Caco-2 (cell line): Measurements from ENCODE around the gene POLR3B. TPM values are rescaled to one million over a fixed set of nuclear protein-coding genes. Genes with fewer than 3 reads are reported as not detected.

Experiments
- BruUV-seq: library from RNA; stranded (reverse); fragments of 400-500 nt; replicated peaks from 2 replicates; lab custom pipeline; 2021; lab: Mats Ljungman, UMichigan
- CTCF ChIA-PET: fragments of 300-600 bp; sonication (Branson Sonifier 250); formaldehyde crosslinking; loops from one replicate; lab custom pipeline; 2022; ENCODE audit warnings: antibody characterized with exemption; lab: Charles Lee
- POLR2A ChIA-PET: fragments of 300-600 bp; sonication (Branson Sonifier 250); formaldehyde crosslinking; loops from one replicate; lab custom pipeline; 2022; ENCODE audit warnings: antibody characterized with exemption; lab: Charles Lee
- DNase-seq, 2 experiments: peaks; one replicate each; pipeline versions ENCODE4 v3.0.0 to v3.0.0-alpha.2; 2020 to 2022
- H3K27me3 ChIP-seq: replicated peaks from 2 replicates; pipeline ENCODE4 v1.6.0; 2011; ENCODE audit warnings: low read length; ENCODE audit not compliant: control insufficient read depth, insufficient read depth
- H3K36me3 ChIP-seq: 2 replicates; pipeline ENCODE4 v1.5.1; 2011; ENCODE audit warnings: low read length; ENCODE audit not compliant: control insufficient read depth, insufficient read depth
- H3K4me1 ChIP-seq: fragments of 250-450 bp; sonication (Bioruptor Pico); 2 replicates; pipeline ENCODE4 v1.5.1; 2020; ENCODE audit warnings: mild to moderate bottlenecking
- H3K4me3 ChIP-seq: 2 replicates; pipeline ENCODE4 v1.5.1; 2011; ENCODE audit warnings: low read depth, mild to moderate bottlenecking, control low read depth, low read length
- H3K9me3 ChIP-seq: fragments of 250-450 bp; sonication (Bioruptor Pico); 2 replicates; pipeline ENCODE4 v1.5.1; 2020; ENCODE audit warnings: mild to moderate bottlenecking, moderate library complexity
- H3K27ac Mint-ChIP-seq: one replicate; pipeline ENCODE4 v1.8.0; 2022; ENCODE audit warnings: mixed read lengths; ENCODE audit not compliant: unreplicated experiment
- H3K27me3 Mint-ChIP-seq: one replicate; pipeline ENCODE4 v1.8.0; 2022; ENCODE audit warnings: mixed read lengths; ENCODE audit not compliant: insufficient read depth, unreplicated experiment
- H3K36me3 Mint-ChIP-seq: one replicate; pipeline ENCODE4 v1.8.0; 2022; ENCODE audit warnings: mild to moderate bottlenecking, mixed read lengths; ENCODE audit not compliant: insufficient read depth, unreplicated experiment
- H3K4me1 Mint-ChIP-seq: one replicate; pipeline ENCODE4 v1.8.0; 2022; ENCODE audit warnings: low read depth, mixed read lengths; ENCODE audit not compliant: unreplicated experiment
- H3K4me3 Mint-ChIP-seq: one replicate; pipeline ENCODE4 v1.8.0; 2022; ENCODE audit warnings: mild to moderate bottlenecking, moderate library complexity, mixed read lengths; ENCODE audit not compliant: unreplicated experiment
- H3K9me3 Mint-ChIP-seq: one replicate; pipeline ENCODE4 v1.8.0; 2022; ENCODE audit warnings: mixed read lengths; ENCODE audit not compliant: unreplicated experiment
- CTCF ChIP-seq, 2 experiments: fragments of 200-600 bp in 1 of 2; IDR thresholded peaks; 1 replicate in 1 of 2; 2 replicates in 1 of 2; pipeline versions ENCODE4 v1.5.1 to v1.8.0; 2011 to 2022; ENCODE audit warnings: antibody characterized with exemption in 1 of 2, control low read depth in 1 of 2, inconsistent platforms in 1 of 2, low read depth in 1 of 2, low read length in 1 of 2, mild to moderate bottlenecking in 1 of 2, moderate library complexity in 1 of 2; ENCODE audit not compliant: insufficient read depth in 1 of 2, severe bottlenecking in 1 of 2, unreplicated experiment in 1 of 2
- intact Hi-C: fragments of 100-400 bp; cut with micrococcal nuclease; formaldehyde crosslinking; loops from one replicate; pipeline ENCODE4 v1.10.0; 2022; ENCODE audit not compliant: unreplicated experiment
- total RNA-seq: library from RNA; stranded (reverse); gene quantifications from 2 replicates; pipeline ENCODE4 v1.2.3, GENCODE V29; 2022

Gene POLR3B
- total RNA-seq, 1 experiment from 2014 or later, result 13.9 TPM

GRCh38 chr12:106521901-106522300 is 164.4 kb downstream of the POLR3B start:
- no peak for DNase-seq
- Mint-ChIP-seq H3K9me3 (no peaks in the 10 kb centered on the region), H3K36me3 (no peaks in the 10 kb centered on the region), H3K27ac (no peak overlapping the region), H3K4me1 (no peaks in the 10 kb centered on the region), H3K4me3 (no peak overlapping the region), H3K27me3 (peaks cover 3% of the 10 kb centered on the region)
- intact Hi-C loops, result no loop called here
- Histone ChIP-seq H3K4me3 (no peak overlapping the region), H3K36me3 (no peaks in the 10 kb centered on the region), H3K9me3 (no peaks in the 10 kb centered on the region), H3K27me3 (no peaks in the 10 kb centered on the region; the same call in 1 of the 2 replicates), H3K4me1 (no peaks in the 10 kb centered on the region)
- no TSS peak for BruUV-seq
- TF ChIP-seq CTCF (IDR thresholded peaks at IDR 0.05; ENCODE audit: insufficient read depth in 1 of 2, low read depth in 1 of 2, low read length in 1 of 2, severe bottlenecking in 1 of 2, unreplicated experiment in 1 of 2), result no peak
- ChIA-PET CTCF (no interaction called here), POLR2A (no interaction called here)

GRCh38 chr12:106522708-106523107 is 165.2 kb downstream of the POLR3B start:
- H3K4me3 Mint-ChIP-seq, result no peak overlapping the region
- POLR2A ChIA-PET, result no interaction called here
- CTCF ChIA-PET, result no interaction called here
- no peaks in the 10 kb centered on the region for H3K9me3 ChIP-seq
- no peaks in the 10 kb centered on the region for H3K36me3 Mint-ChIP-seq
- H3K4me3 ChIP-seq, result no peak overlapping the region
- no peaks in the 10 kb centered on the region for H3K4me1 Mint-ChIP-seq
- H3K27me3 Mint-ChIP-seq, result peaks cover 3% of the 10 kb centered on the region
- TF ChIP-seq CTCF (IDR thresholded peaks at IDR 0.05; ENCODE audit: insufficient read depth in 1 of 2, low read depth in 1 of 2, low read length in 1 of 2, severe bottlenecking in 1 of 2, unreplicated experiment in 1 of 2), result no peak
- BruUV-seq, result no TSS peak
- peaks cover 3% of the 10 kb centered on the region for H3K9me3 Mint-ChIP-seq
- H3K36me3 ChIP-seq, result no peaks in the 10 kb centered on the region
- no peaks in the 10 kb centered on the region for H3K4me1 ChIP-seq
- intact Hi-C loops, result no loop called here
- no peak overlapping the region for H3K27ac Mint-ChIP-seq
- no peak for DNase-seq
- H3K27me3 ChIP-seq, result no peaks in the 10 kb centered on the region; the same call in 1 of the 2 replicates

- TF ChIP-seq CTCF (IDR thresholded peaks at IDR 0.05; ENCODE audit: insufficient read depth in 1 of 2, low read depth in 1 of 2, low read length in 1 of 2, severe bottlenecking in 1 of 2, unreplicated experiment in 1 of 2), result no peak
- DNase-seq, result no peak
- H3K27ac Mint-ChIP-seq, result no peak overlapping the region
- no peak overlapping the region for H3K4me3 ChIP-seq
- H3K9me3 Mint-ChIP-seq, result peaks cover 15% of the 10 kb centered on the region
- H3K4me3 Mint-ChIP-seq, result no peak overlapping the region
- intact Hi-C loops, result no loop called here
- ChIA-PET CTCF (no interaction called here), POLR2A (no interaction called here)
- H3K36me3 Mint-ChIP-seq, result no peaks in the 10 kb centered on the region
- no peaks in the 10 kb centered on the region for H3K4me1 ChIP-seq
- no peaks in the 10 kb centered on the region; the same call in 1 of the 2 replicates for H3K27me3 ChIP-seq
- no peaks in the 10 kb centered on the region for H3K36me3 ChIP-seq
- no peaks in the 10 kb centered on the region for H3K4me1 Mint-ChIP-seq
- BruUV-seq, result no TSS peak
- H3K27me3 Mint-ChIP-seq, result peaks cover 7% of the 10 kb centered on the region
- no peaks in the 10 kb centered on the region for H3K9me3 ChIP-seq
Measured at GRCh38 chr12:106527356-106527755, 169.8 kb downstream of the POLR3B start.
